ENCODE results near the gene MRPL21.

MRPL21 gene

GRCh38 chr11:68946416-68947090 is 42.9 kb upstream of the MRPL21 start:
- in situ Hi-C loops (cut with HindIII; ENCODE audit: low sequenced_read_pairs) = no loop called here
- H3K4me3 ChIP-seq (ENCODE audit: low read depth, low read length) = no peak overlapping the region
- peak; percentile 89 for DNase-seq (ENCODE audit: low read depth)
- TF ChIP-seq CTCF (IDR thresholded peaks at IDR 0.05; ENCODE audit: low read depth, low read length, missing control alignments) = no peak

- no peak for TF ChIP-seq CTCF (IDR thresholded peaks at IDR 0.05; ENCODE audit: low read depth, low read length, missing control alignments)
- in situ Hi-C loops (cut with HindIII; ENCODE audit: low sequenced_read_pairs) = no loop called here
- no peak for DNase-seq (ENCODE audit: low read depth)
- no peak overlapping the region for H3K4me3 ChIP-seq (ENCODE audit: low read depth, low read length)
Observed at GRCh38 chr11:68942751-68943271, 39.2 kb upstream of the MRPL21 start.

- no peak overlapping the region for H3K4me3 ChIP-seq (ENCODE audit: low read depth, low read length)
- TF ChIP-seq CTCF (IDR thresholded peaks at IDR 0.05; ENCODE audit: low read depth, low read length, missing control alignments) = no peak
- in situ Hi-C loops (cut with HindIII; ENCODE audit: low sequenced_read_pairs) = no loop called here
- no peak for DNase-seq (ENCODE audit: low read depth)
Observed at GRCh38 chr11:68942095-68942620, 38.5 kb upstream of the MRPL21 start.

- TF ChIP-seq CTCF (IDR thresholded peaks at IDR 0.05; ENCODE audit: low read depth, low read length, missing control alignments) = no peak
- no peak for DNase-seq (ENCODE audit: low read depth)
- in situ Hi-C loops (cut with HindIII; ENCODE audit: low sequenced_read_pairs) = no loop called here
- H3K4me3 ChIP-seq (ENCODE audit: low read depth, low read length) = no peak overlapping the region
Observed at GRCh38 chr11:68941324-68942094, 37.9 kb upstream of the MRPL21 start.

GRCh38 chr11:68940651-68941323 is 37.2 kb upstream of the MRPL21 start:
- TF ChIP-seq CTCF (IDR thresholded peaks at IDR 0.05; ENCODE audit: low read depth, low read length, missing control alignments) = no peak
- in situ Hi-C loops (cut with HindIII; ENCODE audit: low sequenced_read_pairs) = no loop called here
- no peak for DNase-seq (ENCODE audit: low read depth)
- no peak overlapping the region for H3K4me3 ChIP-seq (ENCODE audit: low read depth, low read length)
